ENCODE results near the gene SLCO3A1. TPM values are rescaled to one million over a fixed set of nuclear protein-coding genes. Genes with fewer than 3 reads are reported as not detected.

Gene SLCO3A1
- polyA plus RNA-seq, 1 donor from 2014 or later, result 3.1 TPM

DNA sequence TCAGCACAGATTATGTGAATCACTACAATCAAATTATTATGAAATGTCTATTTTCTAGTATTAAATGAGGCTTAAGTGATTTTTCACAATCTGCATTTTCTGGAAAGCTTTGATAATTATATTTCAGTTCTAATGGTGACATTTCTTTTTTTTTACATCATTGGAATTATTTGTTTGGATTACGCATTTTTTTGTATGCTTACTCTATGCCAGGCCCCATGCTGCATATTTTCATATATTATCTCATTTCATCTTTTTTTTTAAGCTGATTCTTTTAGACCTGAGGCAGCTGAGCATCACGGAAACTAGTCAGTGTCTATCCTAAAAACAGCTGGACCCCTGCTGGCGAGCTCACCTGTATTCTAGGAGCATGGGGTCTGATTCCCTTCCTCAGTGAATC lies 31.1 kb downstream of the SLCO3A1 start:
- Mint-ChIP-seq H3K9me3 (no peaks in the 10 kb centered on the region), H3K27me3 (no peaks in the 10 kb centered on the region), H3K36me3 (no peaks in the 10 kb centered on the region), H3K4me1 (no peaks in the 10 kb centered on the region), H3K4me3 (no peak overlapping the region), H3K27ac (no peak overlapping the region)

DNA sequence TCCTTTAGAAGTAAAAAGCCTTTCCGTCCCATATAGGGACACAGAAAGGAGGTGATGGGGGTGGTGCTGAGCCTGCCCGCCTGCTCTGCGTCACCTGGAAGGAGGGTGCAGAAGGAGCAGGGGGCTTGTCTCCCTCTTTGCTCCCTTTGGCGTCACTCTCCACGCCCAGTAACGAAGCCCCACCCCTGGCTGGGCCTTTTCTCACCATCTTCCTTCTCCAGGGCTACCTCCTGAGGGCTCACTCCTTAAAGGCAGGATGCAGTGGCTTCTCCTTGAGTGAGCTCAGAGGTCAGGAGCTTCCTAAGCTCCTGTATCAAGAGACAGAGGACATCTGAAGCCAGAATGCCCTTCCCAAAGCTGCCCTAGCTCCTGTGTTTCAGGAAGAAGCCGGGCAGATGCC lies 31.5 kb downstream of the SLCO3A1 start:
- Mint-ChIP-seq H3K4me1 (no peaks in the 10 kb centered on the region), H3K9me3 (no peaks in the 10 kb centered on the region), H3K27ac (peak overlapping the region in 1 of 3 donors; percentile 51), H3K36me3 (no peaks in the 10 kb centered on the region), H3K27me3 (no peaks in the 10 kb centered on the region), H3K4me3 (no peak overlapping the region)

- Mint-ChIP-seq H3K36me3 (no peaks in the 10 kb centered on the region), H3K4me1 (no peaks in the 10 kb centered on the region), H3K4me3 (no peak overlapping the region), H3K27ac (no peak overlapping the region), H3K9me3 (no peaks in the 10 kb centered on the region), H3K27me3 (no peaks in the 10 kb centered on the region)
Observed at GRCh38 chr15:91885714-91886270, 32.3 kb downstream of the SLCO3A1 start.

GRCh38 chr15:91886878-91887277 lies 33.4 kb downstream of the SLCO3A1 start:
- Mint-ChIP-seq H3K27me3 (no peaks in the 10 kb centered on the region), H3K4me1 (no peaks in the 10 kb centered on the region), H3K9me3 (no peaks in the 10 kb centered on the region), H3K27ac (no peak overlapping the region), H3K36me3 (no peaks in the 10 kb centered on the region), H3K4me3 (no peak overlapping the region)

- Mint-ChIP-seq H3K27ac (no peak overlapping the region), H3K36me3 (no peaks in the 10 kb centered on the region), H3K9me3 (no peaks in the 10 kb centered on the region), H3K4me1 (no peaks in the 10 kb centered on the region), H3K27me3 (no peaks in the 10 kb centered on the region), H3K4me3 (no peak overlapping the region)
Observed at GRCh38 chr15:91887321-91887720, 33.8 kb downstream of the SLCO3A1 start.

GRCh38 chr15:91887921-91888373 lies 34.4 kb downstream of the SLCO3A1 start:
- Mint-ChIP-seq H3K4me3 (no peak overlapping the region), H3K27ac (no peak overlapping the region), H3K9me3 (peaks cover 0 to 2% (median 0%) of the 10 kb centered on the region in 3 donors), H3K36me3 (no peaks in the 10 kb centered on the region), H3K27me3 (no peaks in the 10 kb centered on the region), H3K4me1 (no peaks in the 10 kb centered on the region)

- peaks cover 0 to 2% (median 2%) of the 10 kb centered on the region in 3 donors for H3K9me3 Mint-ChIP-seq
- H3K4me1 Mint-ChIP-seq, result no peaks in the 10 kb centered on the region
- no peaks in the 10 kb centered on the region for H3K36me3 Mint-ChIP-seq
- H3K27ac Mint-ChIP-seq, result no peak overlapping the region
- H3K27me3 Mint-ChIP-seq, result no peaks in the 10 kb centered on the region
- H3K4me3 Mint-ChIP-seq, result no peak overlapping the region
Observed at GRCh38 chr15:91889111-91889815, 35.8 kb downstream of the SLCO3A1 start.

GRCh38 chr15:91890614-91891013 lies 37.1 kb downstream of the SLCO3A1 start:
- Mint-ChIP-seq H3K27me3 (no peaks in the 10 kb centered on the region), H3K36me3 (no peaks in the 10 kb centered on the region), H3K4me3 (no peak overlapping the region), H3K9me3 (peaks cover 0 to 3% (median 2%) of the 10 kb centered on the region in 3 donors), H3K4me1 (no peaks in the 10 kb centered on the region), H3K27ac (no peak overlapping the region)

- no peak overlapping the region for H3K27ac Mint-ChIP-seq
- no peaks in the 10 kb centered on the region for H3K4me1 Mint-ChIP-seq
- H3K4me3 Mint-ChIP-seq, result no peak overlapping the region
- H3K36me3 Mint-ChIP-seq, result no peaks in the 10 kb centered on the region
- peaks cover 0 to 3% (median 2%) of the 10 kb centered on the region in 3 donors for H3K9me3 Mint-ChIP-seq
- no peaks in the 10 kb centered on the region for H3K27me3 Mint-ChIP-seq
Observed at GRCh38 chr15:91891101-91891500, 37.6 kb downstream of the SLCO3A1 start.

- Mint-ChIP-seq H3K36me3 (no peaks in the 10 kb centered on the region), H3K4me1 (no peaks in the 10 kb centered on the region), H3K27me3 (no peaks in the 10 kb centered on the region), H3K4me3 (no peak overlapping the region), H3K9me3 (peaks cover 0 to 3% (median 2%) of the 10 kb centered on the region in 3 donors), H3K27ac (no peak overlapping the region)
Observed at GRCh38 chr15:91891788-91892345, 38.4 kb downstream of the SLCO3A1 start.

- no peak overlapping the region for H3K4me3 Mint-ChIP-seq
- H3K9me3 Mint-ChIP-seq, result peaks cover 0 to 3% (median 2%) of the 10 kb centered on the region in 3 donors
- H3K27me3 Mint-ChIP-seq, result no peaks in the 10 kb centered on the region
- H3K4me1 Mint-ChIP-seq, result no peaks in the 10 kb centered on the region
- H3K36me3 Mint-ChIP-seq, result no peaks in the 10 kb centered on the region
- H3K27ac Mint-ChIP-seq, result no peak overlapping the region
Observed at GRCh38 chr15:91892436-91892835, 38.9 kb downstream of the SLCO3A1 start.

GRCh38 chr15:91894606-91895005 lies 41.1 kb downstream of the SLCO3A1 start:
- H3K27me3 Mint-ChIP-seq, result no peaks in the 10 kb centered on the region
- H3K9me3 Mint-ChIP-seq, result peaks cover 0 to 3% (median 2%) of the 10 kb centered on the region in 3 donors
- no peaks in the 10 kb centered on the region for H3K4me1 Mint-ChIP-seq
- H3K36me3 Mint-ChIP-seq, result no peaks in the 10 kb centered on the region
- peak overlapping the region in 1 of 3 donors; percentile 51 for H3K27ac Mint-ChIP-seq
- no peak overlapping the region for H3K4me3 Mint-ChIP-seq

GRCh38 chr15:91895051-91895450 lies 41.5 kb downstream of the SLCO3A1 start:
- Mint-ChIP-seq H3K27ac (no peak overlapping the region), H3K4me1 (no peaks in the 10 kb centered on the region), H3K9me3 (peaks cover 0 to 3% (median 2%) of the 10 kb centered on the region in 3 donors), H3K36me3 (no peaks in the 10 kb centered on the region), H3K4me3 (no peak overlapping the region), H3K27me3 (no peaks in the 10 kb centered on the region)

- Mint-ChIP-seq H3K9me3 (peaks cover 2 to 7% (median 4%) of the 10 kb centered on the region in 3 donors), H3K36me3 (no peaks in the 10 kb centered on the region), H3K4me1 (no peaks in the 10 kb centered on the region), H3K4me3 (no peak overlapping the region), H3K27ac (no peak overlapping the region), H3K27me3 (no peaks in the 10 kb centered on the region)
Observed at GRCh38 chr15:91896341-91897055, 43.0 kb downstream of the SLCO3A1 start.
